ENCODE results near the gene CDT1. TPM values are rescaled to one million over a fixed set of nuclear protein-coding genes. Genes with fewer than 3 reads are reported as not detected.
A peak's percentile ranks its signal among the peaks of the same experiment; 100 is the strongest.

CDT1 gene
- total RNA-seq, 1 experiment from 2014 or later, result 39.9 TPM

DNA sequence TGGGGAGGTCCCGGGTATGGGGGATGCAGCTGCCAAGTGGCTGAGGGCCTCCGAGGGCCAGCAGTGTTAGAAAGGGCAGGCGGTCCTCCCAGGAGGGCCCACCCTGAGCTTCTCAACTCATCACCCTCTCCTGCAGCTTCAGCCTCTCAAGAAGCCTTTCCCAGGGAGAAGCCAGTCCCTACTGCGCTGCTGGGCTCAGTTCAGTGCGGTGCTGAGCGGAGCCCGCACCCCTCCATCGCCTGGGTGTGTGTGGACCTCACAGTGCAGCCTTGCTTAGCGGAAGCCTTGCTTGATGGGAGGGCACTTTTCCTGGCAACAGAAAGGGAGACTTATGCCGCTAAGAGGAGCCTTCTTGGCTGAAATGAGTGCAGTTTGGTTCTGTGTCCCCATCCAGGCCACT, 11.6 kb downstream of the CDT1 start:
- H3K4me3 ChIP-seq (ENCODE audit: low read depth in 2 of 2, low read length in 2 of 2), result no peak overlapping the region
- TF ChIP-seq POLR2AphosphoS5 (IDR thresholded peaks at IDR 0.05; ENCODE audit: low read depth, low read length) (no peak; the same call in 1 of the 2 replicates), TCF7L2 (IDR thresholded peaks at IDR 0.05; ENCODE audit: low read depth, low read length) (no peak), SIN3A (IDR thresholded peaks at IDR 0.05; ENCODE audit: borderline replicate concordance, insufficient read depth, low read depth, low read length) (no peak)
- TF ChIP-seq, protein P1, sequence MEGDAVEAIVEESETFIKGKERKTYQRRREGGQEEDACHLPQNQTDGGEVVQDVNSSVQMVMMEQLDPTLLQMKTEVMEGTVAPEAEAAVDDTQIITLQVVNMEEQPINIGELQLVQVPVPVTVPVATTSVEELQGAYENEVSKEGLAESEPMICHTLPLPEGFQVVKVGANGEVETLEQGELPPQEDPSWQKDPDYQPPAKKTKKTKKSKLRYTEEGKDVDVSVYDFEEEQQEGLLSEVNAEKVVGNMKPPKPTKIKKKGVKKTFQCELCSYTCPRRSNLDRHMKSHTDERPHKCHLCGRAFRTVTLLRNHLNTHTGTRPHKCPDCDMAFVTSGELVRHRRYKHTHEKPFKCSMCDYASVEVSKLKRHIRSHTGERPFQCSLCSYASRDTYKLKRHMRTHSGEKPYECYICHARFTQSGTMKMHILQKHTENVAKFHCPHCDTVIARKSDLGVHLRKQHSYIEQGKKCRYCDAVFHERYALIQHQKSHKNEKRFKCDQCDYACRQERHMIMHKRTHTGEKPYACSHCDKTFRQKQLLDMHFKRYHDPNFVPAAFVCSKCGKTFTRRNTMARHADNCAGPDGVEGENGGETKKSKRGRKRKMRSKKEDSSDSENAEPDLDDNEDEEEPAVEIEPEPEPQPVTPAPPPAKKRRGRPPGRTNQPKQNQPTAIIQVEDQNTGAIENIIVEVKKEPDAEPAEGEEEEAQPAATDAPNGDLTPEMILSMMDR (IDR thresholded peaks at IDR 0.05), result no peak
- TF ChIP-seq, protein P2, sequence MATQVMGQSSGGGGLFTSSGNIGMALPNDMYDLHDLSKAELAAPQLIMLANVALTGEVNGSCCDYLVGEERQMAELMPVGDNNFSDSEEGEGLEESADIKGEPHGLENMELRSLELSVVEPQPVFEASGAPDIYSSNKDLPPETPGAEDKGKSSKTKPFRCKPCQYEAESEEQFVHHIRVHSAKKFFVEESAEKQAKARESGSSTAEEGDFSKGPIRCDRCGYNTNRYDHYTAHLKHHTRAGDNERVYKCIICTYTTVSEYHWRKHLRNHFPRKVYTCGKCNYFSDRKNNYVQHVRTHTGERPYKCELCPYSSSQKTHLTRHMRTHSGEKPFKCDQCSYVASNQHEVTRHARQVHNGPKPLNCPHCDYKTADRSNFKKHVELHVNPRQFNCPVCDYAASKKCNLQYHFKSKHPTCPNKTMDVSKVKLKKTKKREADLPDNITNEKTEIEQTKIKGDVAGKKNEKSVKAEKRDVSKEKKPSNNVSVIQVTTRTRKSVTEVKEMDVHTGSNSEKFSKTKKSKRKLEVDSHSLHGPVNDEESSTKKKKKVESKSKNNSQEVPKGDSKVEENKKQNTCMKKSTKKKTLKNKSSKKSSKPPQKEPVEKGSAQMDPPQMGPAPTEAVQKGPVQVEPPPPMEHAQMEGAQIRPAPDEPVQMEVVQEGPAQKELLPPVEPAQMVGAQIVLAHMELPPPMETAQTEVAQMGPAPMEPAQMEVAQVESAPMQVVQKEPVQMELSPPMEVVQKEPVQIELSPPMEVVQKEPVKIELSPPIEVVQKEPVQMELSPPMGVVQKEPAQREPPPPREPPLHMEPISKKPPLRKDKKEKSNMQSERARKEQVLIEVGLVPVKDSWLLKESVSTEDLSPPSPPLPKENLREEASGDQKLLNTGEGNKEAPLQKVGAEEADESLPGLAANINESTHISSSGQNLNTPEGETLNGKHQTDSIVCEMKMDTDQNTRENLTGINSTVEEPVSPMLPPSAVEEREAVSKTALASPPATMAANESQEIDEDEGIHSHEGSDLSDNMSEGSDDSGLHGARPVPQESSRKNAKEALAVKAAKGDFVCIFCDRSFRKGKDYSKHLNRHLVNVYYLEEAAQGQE (IDR thresholded peaks at IDR 0.05; ENCODE audit: insufficient read depth in 1 of 2, low read depth in 2 of 2, low read length in 1 of 2), result no peak
- H3K27me3 ChIP-seq (ENCODE audit: control insufficient read depth, insufficient read depth, low read length), result no peaks in the 10 kb centered on the region
- peaks cover 4% of the 10 kb centered on the region; the same call in 1 of the 2 replicates for H3K36me3 ChIP-seq (ENCODE audit: control insufficient read depth, insufficient read depth, low read length)
- ChIA-PET CTCF (interaction anchor here (0.5 kb wide), 1 partner anchor 106 kb away, joined by 7 read pairs; no protein-coding TSS in a partner anchor), POLR2A (no interaction called here)
- ATAC-seq, result no peak
- H3K9me3 ChIP-seq (ENCODE audit: control insufficient read depth, insufficient read depth, low read depth, low read length), result no peaks in the 10 kb centered on the region
- H3K27ac ChIP-seq (ENCODE audit: low read length), result no peak overlapping the region
- in situ Hi-C loops (cut with HindIII; ENCODE audit: low pct_unique_long_range_greater_than_20kb, low sequenced_read_pairs) (no loop called here), intact Hi-C loops (cut with micrococcal nuclease; ENCODE audit: unreplicated experiment) (loop anchor here (10.0 kb wide), 1 partner anchor 350 kb away; no protein-coding TSS in a partner anchor)
- H3K4me1 ChIP-seq (ENCODE audit: control insufficient read depth, insufficient read depth, low read length), result peaks cover 5% of the 10 kb centered on the region
- BruUV-seq (replicated peaks), result no TSS peak
- DNase-seq (ENCODE audit: low read depth, low spot score), result no peak

DNA sequence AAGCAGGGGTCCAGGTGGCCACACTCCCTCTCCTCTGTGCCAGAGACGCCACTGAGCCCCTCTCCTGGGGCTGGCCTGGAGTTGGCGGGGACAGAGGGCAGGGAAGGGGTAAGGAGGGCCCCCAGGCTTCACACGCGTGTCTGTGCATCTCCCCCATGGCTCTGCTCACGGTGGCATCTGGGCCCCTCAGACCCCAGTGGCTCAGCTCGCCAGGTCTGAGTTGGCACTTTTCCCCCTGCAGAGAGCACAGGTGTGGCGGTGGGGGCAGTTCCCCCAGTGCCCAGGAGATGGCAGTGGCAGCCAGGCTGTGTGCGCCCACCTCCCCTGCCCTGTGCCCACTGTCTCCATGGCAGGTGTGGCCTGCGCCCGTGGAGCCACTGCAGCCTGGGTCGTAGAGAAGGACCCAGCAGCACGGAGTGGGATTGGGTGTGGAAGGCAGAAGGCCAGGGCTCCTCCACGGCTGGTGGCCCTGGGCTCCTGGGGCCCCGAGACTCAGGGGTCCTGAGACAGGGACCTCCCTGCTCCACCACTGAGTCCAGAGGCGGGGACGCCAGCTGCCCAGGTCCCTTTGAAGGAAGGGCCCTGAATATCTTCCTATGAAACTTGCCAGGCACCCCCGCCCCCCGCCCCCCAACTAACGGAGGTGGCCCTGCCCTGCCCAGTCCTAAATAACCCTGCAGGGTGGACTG, 12.5 kb downstream of the CDT1 start:
- Histone ChIP-seq H3K9me3 (ENCODE audit: control insufficient read depth, insufficient read depth, low read depth, low read length) (no peaks in the 10 kb centered on the region), H3K4me3 (ENCODE audit: low read depth in 2 of 2, low read length in 2 of 2) (no peak overlapping the region), H3K36me3 (ENCODE audit: control insufficient read depth, insufficient read depth, low read length) (peaks cover under 1% of the 10 kb centered on the region; the same call in 1 of the 2 replicates), H3K4me1 (ENCODE audit: control insufficient read depth, insufficient read depth, low read length) (no peaks in the 10 kb centered on the region; the same call in 1 of the 2 replicates), H3K27me3 (ENCODE audit: control insufficient read depth, insufficient read depth, low read length) (no peaks in the 10 kb centered on the region), H3K27ac (ENCODE audit: low read length) (no peak overlapping the region)
- in situ Hi-C loops (cut with HindIII; ENCODE audit: low pct_unique_long_range_greater_than_20kb, low sequenced_read_pairs) (no loop called here), intact Hi-C loops (cut with micrococcal nuclease; ENCODE audit: unreplicated experiment) (loop anchor here (10.0 kb wide), 1 partner anchor 349 kb away; no protein-coding TSS in a partner anchor)
- ChIA-PET CTCF (interaction anchor here (0.5 kb wide), 1 partner anchor 105 kb away, joined by 7 read pairs; no protein-coding TSS in a partner anchor), POLR2A (no interaction called here)
- TF ChIP-seq, protein P1 (IDR thresholded peaks at IDR 0.05), result peak; percentile 88
- no peak for TF ChIP-seq TCF7L2 (IDR thresholded peaks at IDR 0.05; ENCODE audit: low read depth, low read length)
- TF ChIP-seq, protein P2 (IDR thresholded peaks at IDR 0.05; ENCODE audit: insufficient read depth in 1 of 2, low read depth in 2 of 2, low read length in 1 of 2), result no peak
- no TSS peak for BruUV-seq (replicated peaks)
- ATAC-seq, result peak; percentile 42
- no peak for DNase-seq (ENCODE audit: low read depth, low spot score)
